ENCODE measurements around the gene PKDCC.

Gene PKDCC

DNA sequence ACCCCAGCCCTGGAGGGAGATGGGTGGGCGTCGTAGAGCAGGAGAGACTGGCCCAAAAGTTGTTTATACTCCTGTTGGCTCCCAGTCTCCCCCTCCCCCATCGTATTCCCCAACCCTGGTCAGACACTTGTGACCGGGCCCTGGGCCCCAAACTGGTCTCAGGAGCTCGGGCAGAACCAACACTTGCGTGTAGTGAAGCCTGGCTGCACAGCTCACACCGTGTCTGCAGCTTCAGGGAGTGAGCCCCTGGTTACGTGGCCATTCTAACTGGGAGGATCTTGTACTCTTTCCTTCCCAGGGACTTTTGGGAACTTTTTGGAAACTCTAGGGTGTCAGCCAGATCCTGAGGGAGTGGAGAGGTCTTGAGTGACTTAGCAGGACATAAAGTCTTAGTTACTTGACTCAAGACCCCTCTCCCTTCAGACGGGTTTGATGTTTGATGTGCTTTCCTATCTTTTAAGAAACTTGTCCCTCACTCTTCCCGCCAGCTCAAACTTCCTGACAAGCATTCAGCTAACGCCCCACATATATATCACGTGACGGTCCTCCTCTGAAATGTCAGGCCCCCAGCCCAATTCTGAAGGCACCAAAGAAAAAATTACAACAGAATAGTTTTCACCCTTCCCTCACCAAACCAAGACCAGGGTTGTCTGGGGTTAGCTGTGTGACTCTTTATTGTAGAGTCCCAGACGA is 2.3 kb downstream of the PKDCC start:
- no peak for DNase-seq (ENCODE audit: low read depth)

- no peak for DNase-seq (ENCODE audit: low read depth)
Measured at GRCh38 chr2:42050703-42051542, 3.1 kb downstream of the PKDCC start.

- DNase-seq (ENCODE audit: low read depth) = no peak
Measured at GRCh38 chr2:42051543-42052235, 3.9 kb downstream of the PKDCC start.

- no peak for DNase-seq (ENCODE audit: low read depth)
Measured at GRCh38 chr2:42052702-42053481, 5.1 kb downstream of the PKDCC start.

GRCh38 chr2:42053482-42053790 is 5.6 kb downstream of the PKDCC start:
- no peak for DNase-seq (ENCODE audit: low read depth)

GRCh38 chr2:42053791-42054701 is 6.2 kb downstream of the PKDCC start:
- no peak for DNase-seq (ENCODE audit: low read depth)

DNA sequence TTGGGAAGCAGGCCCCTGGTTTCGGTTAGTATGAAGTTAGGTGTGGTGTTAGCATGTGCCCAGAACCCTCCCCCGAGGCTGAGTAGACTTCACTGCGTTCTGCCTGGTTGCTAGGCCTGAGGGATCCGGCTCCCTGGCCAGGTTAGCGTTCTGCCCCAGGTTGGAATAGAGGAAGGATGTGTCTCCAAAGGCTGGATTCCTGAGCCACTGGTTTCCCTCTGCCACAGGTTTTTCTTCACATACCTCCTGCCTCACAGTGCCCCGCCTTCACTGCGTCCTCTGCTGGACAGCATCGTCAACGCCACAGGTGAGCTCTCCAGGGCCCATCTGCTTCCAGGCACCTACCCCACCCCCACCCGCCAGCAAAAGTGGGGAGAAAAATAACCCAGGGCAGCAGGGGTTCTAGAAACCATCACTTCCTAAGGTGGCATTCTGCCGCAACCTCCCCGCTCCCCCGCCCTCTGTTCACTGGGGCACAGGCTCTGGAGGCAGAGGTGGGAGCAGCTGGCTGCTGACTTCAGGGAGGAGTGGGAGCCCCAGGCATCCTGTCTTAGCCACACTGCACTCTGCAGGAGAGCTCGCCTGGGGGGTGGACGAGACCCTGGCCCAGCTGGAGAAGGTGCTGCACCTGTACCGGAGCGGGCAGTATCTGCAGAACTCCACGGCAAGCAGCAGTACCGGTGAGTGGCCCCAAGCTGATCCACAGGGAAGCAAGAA is 7.1 kb downstream of the PKDCC start:
- no peak for DNase-seq (ENCODE audit: low read depth)

DNA sequence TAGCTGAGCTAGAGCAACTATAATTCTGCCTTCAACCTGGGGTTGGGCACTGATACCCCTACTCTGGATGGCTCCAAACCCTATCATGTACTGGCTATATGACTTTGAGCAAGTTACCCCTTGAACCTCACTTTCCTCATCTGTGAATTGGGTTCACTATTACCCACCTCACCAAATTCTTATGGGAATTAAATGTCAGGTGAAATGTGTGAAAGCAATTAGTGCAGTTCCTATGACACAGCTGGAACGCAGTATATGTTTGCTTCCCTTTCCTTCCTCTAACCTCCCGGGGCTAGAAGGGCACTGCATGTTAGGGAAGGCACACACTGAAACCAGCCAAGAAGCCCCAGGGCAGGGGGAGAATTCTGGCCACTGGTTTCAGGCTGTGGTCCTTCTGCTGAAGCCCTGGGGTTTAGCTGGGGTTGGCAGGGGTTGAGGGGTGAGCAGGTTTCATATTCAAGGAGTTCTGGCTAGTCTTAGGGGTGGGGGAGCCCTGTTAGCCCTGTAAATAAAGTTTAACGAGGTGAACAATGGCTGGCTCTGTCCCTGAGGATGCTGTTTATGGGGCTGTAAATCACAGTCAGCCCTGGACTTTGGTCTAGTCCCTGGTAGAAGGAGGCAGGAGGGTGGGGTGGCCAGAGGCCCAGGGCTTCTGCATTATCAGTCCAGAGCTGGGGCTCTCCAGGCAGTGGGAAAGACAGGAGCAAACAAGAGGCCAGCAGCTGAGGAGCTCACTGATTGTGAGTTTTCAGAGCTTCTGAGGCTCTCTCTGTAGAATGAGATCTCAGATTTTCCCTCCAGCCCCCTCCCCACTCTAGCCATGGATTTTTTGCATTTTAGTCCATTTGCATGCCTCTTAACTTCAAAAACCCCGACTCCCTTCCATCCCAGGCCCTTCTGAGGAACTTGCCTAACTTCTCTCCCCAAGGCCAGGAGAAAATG is 8.0 kb downstream of the PKDCC start:
- no peak for DNase-seq (ENCODE audit: low read depth)

- DNase-seq (ENCODE audit: low read depth) = no peak
Measured at GRCh38 chr2:42057159-42057901, 9.5 kb downstream of the PKDCC start.

DNA sequence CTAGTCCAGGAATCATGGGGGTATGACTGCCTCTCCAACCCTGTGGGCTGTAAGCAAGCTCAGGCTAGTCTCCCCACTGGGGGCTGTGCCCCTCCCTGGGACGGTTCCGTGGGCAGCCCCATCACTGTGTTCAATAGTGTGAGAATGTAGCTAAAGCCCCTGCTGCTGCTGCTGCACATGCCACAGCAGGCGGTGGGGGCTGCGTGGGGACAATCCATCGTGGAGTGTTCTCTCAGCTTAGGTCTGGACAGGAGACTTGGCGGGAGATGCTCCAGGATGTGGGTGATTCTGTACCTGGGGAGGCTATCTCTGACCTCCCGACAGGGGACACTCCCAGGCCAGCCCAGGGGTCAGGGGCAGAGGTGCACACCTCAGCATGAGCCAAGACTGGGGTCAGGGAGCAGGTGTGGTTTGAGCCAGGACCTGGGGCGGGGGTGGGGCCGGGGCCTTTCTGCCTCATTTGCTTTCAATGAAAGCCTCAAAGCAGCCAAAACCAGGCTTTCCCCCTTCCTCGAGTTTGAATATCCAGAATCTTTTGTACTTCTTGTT is 10.2 kb downstream of the PKDCC start:
- no peak for DNase-seq (ENCODE audit: low read depth)

DNA sequence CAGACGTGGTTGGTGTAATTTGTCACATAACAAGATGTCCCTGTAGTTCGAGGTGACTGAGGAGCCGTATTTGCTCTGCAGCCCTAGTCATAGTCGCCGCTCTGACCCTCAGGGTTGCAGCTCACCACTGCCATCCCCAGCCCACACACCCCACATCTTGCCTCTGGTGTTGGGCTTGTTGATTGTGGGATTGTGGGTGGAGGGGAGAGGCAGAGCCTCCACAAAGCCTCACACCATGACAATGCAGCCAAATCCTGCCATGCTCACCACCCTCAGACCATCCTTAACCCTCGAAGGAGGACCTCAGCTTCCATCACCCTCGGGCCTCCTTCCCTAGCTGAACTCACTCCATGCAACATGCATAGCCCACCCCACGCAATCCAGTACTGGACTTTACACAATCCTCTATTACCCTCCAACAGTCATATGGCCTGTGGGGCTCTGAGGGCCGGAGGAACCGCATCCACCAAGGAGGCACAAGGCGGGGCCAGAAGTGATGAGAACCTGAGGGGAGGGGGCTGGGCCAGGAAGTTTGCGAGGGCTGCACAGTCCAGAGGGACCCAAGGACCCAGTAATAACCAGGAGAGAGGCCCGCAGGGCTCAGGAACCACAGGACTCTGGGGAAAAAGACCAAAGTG is 11.6 kb downstream of the PKDCC start:
- DNase-seq (ENCODE audit: low read depth) = no peak

- no peak for DNase-seq (ENCODE audit: low read depth)
Measured at GRCh38 chr2:42060028-42060427, 12.2 kb downstream of the PKDCC start.

DNA sequence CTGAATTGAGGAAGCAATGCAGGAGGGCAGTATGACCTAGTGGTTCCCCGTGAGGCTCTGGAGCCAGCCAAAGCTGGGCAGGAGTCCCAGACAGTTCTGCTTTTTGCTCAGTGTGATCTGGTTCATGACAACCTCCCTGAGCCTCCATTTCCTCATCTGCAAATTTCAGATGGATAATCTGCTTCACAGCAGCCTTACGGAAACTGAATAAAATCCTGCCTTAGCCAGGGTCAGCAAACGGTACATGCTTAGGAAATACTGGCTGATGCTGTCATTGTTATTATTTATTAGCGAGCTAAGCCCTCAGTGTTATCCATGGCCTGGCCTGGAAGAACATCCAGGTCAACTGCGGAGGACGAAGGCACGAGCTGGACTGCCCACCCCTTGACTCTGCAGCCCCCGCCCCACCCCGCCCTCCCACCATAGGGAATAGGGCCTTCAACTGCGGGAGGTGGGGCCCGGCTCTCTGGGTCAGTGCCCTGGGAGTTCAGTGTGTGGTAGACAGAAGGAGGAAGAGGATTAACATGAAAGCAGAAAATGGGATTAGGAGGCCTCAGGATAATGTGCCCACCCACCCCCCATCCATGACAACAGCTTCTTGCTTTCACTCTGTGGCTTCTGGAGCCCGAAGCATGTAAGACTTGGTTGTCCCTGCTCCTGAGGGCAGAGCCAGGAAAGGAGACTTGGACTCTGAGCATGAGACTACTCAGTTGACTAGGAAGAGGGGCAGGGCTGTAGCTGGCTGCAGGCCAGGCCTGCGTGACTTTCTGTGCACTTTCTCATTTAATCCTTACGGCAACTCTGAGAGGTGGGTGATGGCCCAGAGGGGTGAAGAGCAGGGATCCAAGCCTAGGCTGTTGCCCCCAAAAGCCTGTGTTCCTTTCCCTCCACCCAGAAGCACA is 13.1 kb downstream of the PKDCC start:
- no peak for DNase-seq (ENCODE audit: low read depth)

- DNase-seq (ENCODE audit: low read depth) = no peak
Measured at GRCh38 chr2:42061839-42062238, 14.0 kb downstream of the PKDCC start.

GRCh38 chr2:42063431-42064171 is 15.8 kb downstream of the PKDCC start:
- no peak for DNase-seq (ENCODE audit: low read depth)

- DNase-seq (ENCODE audit: low read depth) = no peak
Measured at GRCh38 chr2:42064417-42064942, 16.7 kb downstream of the PKDCC start.

All from activated T-helper 1 cell treated with Interleukin-2 at 50 U/mL for 16 hours (primary cell).